Measurements from ENCODE around the gene MED9.

The MED9 gene

GRCh38 chr17:17433000-17433703, 43.6 kb upstream of the MED9 start:
- H3K4me2 ChIP-seq (ENCODE audit: insufficient read depth, low read length): no peak overlapping the region
- DNase-seq (peak; percentile 32), ATAC-seq (ENCODE audit: insufficient read depth, low read depth) (no peak)
- H3K4me1 ChIP-seq (ENCODE audit: insufficient read depth, low read length): peaks cover 25% of the 10 kb centered on the region
- H3K27me3 ChIP-seq (ENCODE audit: insufficient read depth, low read length, poor library complexity): no peaks in the 10 kb centered on the region
- H3K9ac ChIP-seq (ENCODE audit: low read depth, low read length): no peak overlapping the region
- no peaks in the 10 kb centered on the region for H3K79me2 ChIP-seq (ENCODE audit: insufficient read depth, low read length)
- TF ChIP-seq, protein P1, sequence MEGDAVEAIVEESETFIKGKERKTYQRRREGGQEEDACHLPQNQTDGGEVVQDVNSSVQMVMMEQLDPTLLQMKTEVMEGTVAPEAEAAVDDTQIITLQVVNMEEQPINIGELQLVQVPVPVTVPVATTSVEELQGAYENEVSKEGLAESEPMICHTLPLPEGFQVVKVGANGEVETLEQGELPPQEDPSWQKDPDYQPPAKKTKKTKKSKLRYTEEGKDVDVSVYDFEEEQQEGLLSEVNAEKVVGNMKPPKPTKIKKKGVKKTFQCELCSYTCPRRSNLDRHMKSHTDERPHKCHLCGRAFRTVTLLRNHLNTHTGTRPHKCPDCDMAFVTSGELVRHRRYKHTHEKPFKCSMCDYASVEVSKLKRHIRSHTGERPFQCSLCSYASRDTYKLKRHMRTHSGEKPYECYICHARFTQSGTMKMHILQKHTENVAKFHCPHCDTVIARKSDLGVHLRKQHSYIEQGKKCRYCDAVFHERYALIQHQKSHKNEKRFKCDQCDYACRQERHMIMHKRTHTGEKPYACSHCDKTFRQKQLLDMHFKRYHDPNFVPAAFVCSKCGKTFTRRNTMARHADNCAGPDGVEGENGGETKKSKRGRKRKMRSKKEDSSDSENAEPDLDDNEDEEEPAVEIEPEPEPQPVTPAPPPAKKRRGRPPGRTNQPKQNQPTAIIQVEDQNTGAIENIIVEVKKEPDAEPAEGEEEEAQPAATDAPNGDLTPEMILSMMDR (IDR thresholded peaks at IDR 0.05; ENCODE audit: borderline replicate concordance, extremely low read depth, low read length, poor library complexity, severe bottlenecking): no peak
- no peak for TF ChIP-seq EZH2 (IDR thresholded peaks at IDR 0.05; ENCODE audit: borderline replicate concordance, low read depth, low read length, severe bottlenecking)
- H3K4me3 ChIP-seq (ENCODE audit: low read depth in 1 of 2, low read length in 2 of 2): no peak overlapping the region
- H3K36me3 ChIP-seq (ENCODE audit: insufficient read depth, low read length): no peaks in the 10 kb centered on the region
- no peaks in the 10 kb centered on the region for H4K20me1 ChIP-seq (ENCODE audit: insufficient read depth, low read length)
- H3K9me3 ChIP-seq (ENCODE audit: insufficient read depth, low read length, severe bottlenecking): peaks cover 5% of the 10 kb centered on the region
- 0 out of 2 replicates have a peak overlapping the region, but pooled peaks have one; percentile 39 for H3K27ac ChIP-seq (ENCODE audit: low read length)
- peak overlapping the region; percentile 44; the same call in 1 of the 2 replicates for H2AFZ ChIP-seq (ENCODE audit: low read depth, low read length)

DNA sequence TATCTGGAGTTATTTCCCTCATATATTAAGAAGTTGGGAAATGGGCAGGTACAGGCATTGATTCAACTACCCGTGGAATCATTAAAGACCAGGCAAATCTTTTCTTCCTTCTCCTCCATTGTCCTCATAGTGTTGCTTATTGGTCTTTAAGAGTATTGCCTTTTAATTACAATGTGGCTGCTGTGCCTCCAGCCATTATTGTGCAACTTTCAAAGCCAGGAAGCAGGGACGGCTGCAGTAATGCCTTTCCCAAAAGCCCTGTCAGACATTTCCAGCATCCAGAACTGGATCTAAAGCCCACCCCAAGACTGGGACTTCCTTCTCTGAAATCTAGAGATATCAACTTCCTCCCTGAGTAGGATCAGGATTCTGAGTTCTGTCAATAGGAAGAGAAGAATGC, 42.3 kb upstream of the MED9 start:
- Histone ChIP-seq H3K4me1 (ENCODE audit: insufficient read depth, low read length) (peaks cover 25% of the 10 kb centered on the region), H3K27me3 (ENCODE audit: insufficient read depth, low read length, poor library complexity) (no peaks in the 10 kb centered on the region), H4K20me1 (ENCODE audit: insufficient read depth, low read length) (no peaks in the 10 kb centered on the region), H3K9ac (ENCODE audit: low read depth, low read length) (no peak overlapping the region), H3K9me3 (ENCODE audit: insufficient read depth, low read length, severe bottlenecking) (peaks cover 5% of the 10 kb centered on the region), H2AFZ (ENCODE audit: low read depth, low read length) (no peak overlapping the region), H3K79me2 (ENCODE audit: insufficient read depth, low read length) (no peaks in the 10 kb centered on the region), H3K27ac (ENCODE audit: low read length) (no peak overlapping the region), H3K36me3 (ENCODE audit: insufficient read depth, low read length) (no peaks in the 10 kb centered on the region), H3K4me3 (ENCODE audit: low read depth in 1 of 2, low read length in 2 of 2) (no peak overlapping the region), H3K4me2 (ENCODE audit: insufficient read depth, low read length) (no peak overlapping the region)
- no peak for ATAC-seq (ENCODE audit: insufficient read depth, low read depth)
- TF ChIP-seq, protein P1 (IDR thresholded peaks at IDR 0.05; ENCODE audit: borderline replicate concordance, extremely low read depth, low read length, poor library complexity, severe bottlenecking): no peak
- no peak for TF ChIP-seq EZH2 (IDR thresholded peaks at IDR 0.05; ENCODE audit: borderline replicate concordance, low read depth, low read length, severe bottlenecking)
- DNase-seq: no peak

DNA sequence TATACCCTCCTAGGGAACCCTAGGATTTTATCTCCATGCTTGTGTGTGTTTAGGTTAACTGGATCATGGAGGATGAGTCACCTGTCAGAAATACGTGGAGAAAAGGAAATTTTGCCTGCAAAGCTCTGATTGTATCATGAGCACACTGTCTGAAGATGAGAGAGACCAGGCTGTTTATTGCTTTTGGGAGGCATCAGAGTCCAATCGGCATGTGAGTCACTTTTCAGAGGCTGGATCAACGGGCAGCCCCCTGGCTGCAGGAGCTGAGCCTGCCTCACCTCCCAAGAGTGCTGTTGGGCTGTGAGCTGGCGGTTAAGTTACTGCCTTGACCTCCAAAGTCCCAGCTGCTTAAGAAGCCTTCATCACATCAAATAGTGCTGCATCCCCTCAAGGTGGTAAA, 41.5 kb upstream of the MED9 start:
- no peak overlapping the region for H2AFZ ChIP-seq (ENCODE audit: low read depth, low read length)
- DNase-seq: no peak

More for the DNA sequence above, 41.5 kb upstream of the MED9 start:
- Histone ChIP-seq H3K4me3 (ENCODE audit: low read depth in 1 of 2, low read length in 2 of 2) (no peak overlapping the region), H3K4me1 (ENCODE audit: insufficient read depth, low read length) (peaks cover 30% of the 10 kb centered on the region), H3K9me3 (ENCODE audit: insufficient read depth, low read length, severe bottlenecking) (no peaks in the 10 kb centered on the region), H3K4me2 (ENCODE audit: insufficient read depth, low read length) (no peak overlapping the region), H4K20me1 (ENCODE audit: insufficient read depth, low read length) (no peaks in the 10 kb centered on the region), H3K9ac (ENCODE audit: low read depth, low read length) (no peak overlapping the region), H3K27me3 (ENCODE audit: insufficient read depth, low read length, poor library complexity) (no peaks in the 10 kb centered on the region), H3K36me3 (ENCODE audit: insufficient read depth, low read length) (no peaks in the 10 kb centered on the region), H3K27ac (ENCODE audit: low read length) (no peak overlapping the region), H3K79me2 (ENCODE audit: insufficient read depth, low read length) (no peaks in the 10 kb centered on the region)
- TF ChIP-seq, protein P1 (IDR thresholded peaks at IDR 0.05; ENCODE audit: borderline replicate concordance, extremely low read depth, low read length, poor library complexity, severe bottlenecking): no peak
- no peak for TF ChIP-seq EZH2 (IDR thresholded peaks at IDR 0.05; ENCODE audit: borderline replicate concordance, low read depth, low read length, severe bottlenecking)
- no peak for ATAC-seq (ENCODE audit: insufficient read depth, low read depth)
